ENCODE data around the gene LRIG2. TPM values are rescaled to one million over a fixed set of nuclear protein-coding genes. Genes with fewer than 3 reads are reported as not detected.

The LRIG2 gene
- total RNA-seq, 1 donor from 2014 or later, result 17.9 TPM

DNA sequence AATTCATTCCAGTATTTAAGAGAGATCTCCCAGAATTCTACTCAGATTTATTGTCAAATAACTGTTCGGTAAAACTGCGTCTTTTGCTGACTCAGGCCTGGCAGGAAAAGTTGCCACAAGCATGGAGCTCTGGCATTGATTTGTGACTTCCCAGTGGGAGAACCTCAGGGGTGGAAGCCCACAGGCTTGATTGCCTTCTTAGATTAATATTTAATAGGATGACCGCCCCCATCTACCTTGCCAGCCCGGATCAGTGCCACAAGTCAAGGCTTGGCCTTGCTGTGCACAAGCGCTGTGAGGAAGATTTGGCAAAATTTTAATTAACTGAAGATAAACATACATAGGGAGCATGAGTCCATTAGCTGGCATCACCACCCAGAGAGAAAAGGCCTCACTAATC is 93.5 kb downstream of the LRIG2 start:
- Mint-ChIP-seq H3K27me3 (ENCODE audit: low read depth) (no peaks in the 10 kb centered on the region), H3K27ac (ENCODE audit: unreplicated experiment) (no peak overlapping the region), H3K9me3 (no peaks in the 10 kb centered on the region), H3K4me1 (no peaks in the 10 kb centered on the region), H3K36me3 (ENCODE audit: low read depth) (no peaks in the 10 kb centered on the region), H3K4me3 (no peak overlapping the region)
- TF ChIP-seq, protein P1, sequence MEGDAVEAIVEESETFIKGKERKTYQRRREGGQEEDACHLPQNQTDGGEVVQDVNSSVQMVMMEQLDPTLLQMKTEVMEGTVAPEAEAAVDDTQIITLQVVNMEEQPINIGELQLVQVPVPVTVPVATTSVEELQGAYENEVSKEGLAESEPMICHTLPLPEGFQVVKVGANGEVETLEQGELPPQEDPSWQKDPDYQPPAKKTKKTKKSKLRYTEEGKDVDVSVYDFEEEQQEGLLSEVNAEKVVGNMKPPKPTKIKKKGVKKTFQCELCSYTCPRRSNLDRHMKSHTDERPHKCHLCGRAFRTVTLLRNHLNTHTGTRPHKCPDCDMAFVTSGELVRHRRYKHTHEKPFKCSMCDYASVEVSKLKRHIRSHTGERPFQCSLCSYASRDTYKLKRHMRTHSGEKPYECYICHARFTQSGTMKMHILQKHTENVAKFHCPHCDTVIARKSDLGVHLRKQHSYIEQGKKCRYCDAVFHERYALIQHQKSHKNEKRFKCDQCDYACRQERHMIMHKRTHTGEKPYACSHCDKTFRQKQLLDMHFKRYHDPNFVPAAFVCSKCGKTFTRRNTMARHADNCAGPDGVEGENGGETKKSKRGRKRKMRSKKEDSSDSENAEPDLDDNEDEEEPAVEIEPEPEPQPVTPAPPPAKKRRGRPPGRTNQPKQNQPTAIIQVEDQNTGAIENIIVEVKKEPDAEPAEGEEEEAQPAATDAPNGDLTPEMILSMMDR (conservative IDR thresholded peaks at IDR 0.05), result no peak
- no peak for DNase-seq (ENCODE audit: low read depth, low spot score)

DNA sequence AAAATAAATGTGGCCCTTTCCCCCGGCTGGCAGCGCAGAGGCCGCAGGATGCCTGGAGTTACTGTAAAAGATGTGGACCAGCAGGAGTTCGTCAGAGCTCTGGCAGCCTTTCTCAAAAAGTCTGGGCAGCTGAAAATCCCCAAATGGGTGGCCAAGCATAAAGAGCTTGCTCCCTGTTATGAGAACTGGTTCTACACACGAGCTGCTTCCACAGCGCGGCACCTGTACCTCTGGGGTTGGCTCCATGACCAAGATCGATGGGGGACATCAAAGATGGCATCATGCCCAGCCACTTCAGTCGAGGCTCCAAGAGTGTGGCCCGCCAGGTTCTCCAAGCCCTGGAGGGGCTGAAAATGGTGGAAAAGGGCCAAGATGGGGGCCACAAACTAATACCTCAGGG is 95.9 kb downstream of the LRIG2 start:
- no peak for DNase-seq (ENCODE audit: low read depth, low spot score)
- TF ChIP-seq, protein P1 (conservative IDR thresholded peaks at IDR 0.05), result no peak
- Mint-ChIP-seq H3K36me3 (ENCODE audit: low read depth) (peaks cover 5% of the 10 kb centered on the region), H3K9me3 (peaks cover 4% of the 10 kb centered on the region), H3K27me3 (ENCODE audit: low read depth) (no peaks in the 10 kb centered on the region), H3K27ac (ENCODE audit: unreplicated experiment) (no peak overlapping the region), H3K4me3 (no peak overlapping the region), H3K4me1 (no peaks in the 10 kb centered on the region)

DNA sequence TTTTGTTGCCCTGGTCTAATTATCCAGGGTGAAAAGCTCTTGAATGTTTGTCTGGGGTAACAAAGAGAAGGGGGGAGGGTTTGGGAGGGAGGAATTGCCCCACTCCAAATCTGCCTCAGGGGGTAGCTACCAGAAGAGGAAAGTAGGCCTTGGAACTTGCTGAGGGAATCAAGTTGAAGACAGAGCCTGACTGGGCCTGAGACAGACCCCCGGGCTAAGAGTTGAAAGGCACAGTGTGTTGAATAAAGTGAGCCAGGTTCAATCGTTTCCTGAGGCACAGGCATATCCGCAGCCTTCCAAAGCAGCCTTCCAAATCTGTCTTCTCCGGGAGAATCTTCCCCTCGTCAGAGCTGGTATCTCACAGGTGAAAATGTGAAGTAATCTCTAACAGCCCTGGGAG is 96.6 kb downstream of the LRIG2 start:
- H3K4me3 Mint-ChIP-seq, result no peak overlapping the region
- peaks cover 5% of the 10 kb centered on the region for H3K36me3 Mint-ChIP-seq (ENCODE audit: low read depth)
- no peaks in the 10 kb centered on the region for H3K27me3 Mint-ChIP-seq (ENCODE audit: low read depth)
- H3K4me1 Mint-ChIP-seq, result no peaks in the 10 kb centered on the region
- H3K9me3 Mint-ChIP-seq, result peaks cover 4% of the 10 kb centered on the region
- no peak for DNase-seq (ENCODE audit: low read depth, low spot score)
- TF ChIP-seq, protein P1 (conservative IDR thresholded peaks at IDR 0.05), result no peak
- H3K27ac Mint-ChIP-seq (ENCODE audit: unreplicated experiment), result no peak overlapping the region

DNA sequence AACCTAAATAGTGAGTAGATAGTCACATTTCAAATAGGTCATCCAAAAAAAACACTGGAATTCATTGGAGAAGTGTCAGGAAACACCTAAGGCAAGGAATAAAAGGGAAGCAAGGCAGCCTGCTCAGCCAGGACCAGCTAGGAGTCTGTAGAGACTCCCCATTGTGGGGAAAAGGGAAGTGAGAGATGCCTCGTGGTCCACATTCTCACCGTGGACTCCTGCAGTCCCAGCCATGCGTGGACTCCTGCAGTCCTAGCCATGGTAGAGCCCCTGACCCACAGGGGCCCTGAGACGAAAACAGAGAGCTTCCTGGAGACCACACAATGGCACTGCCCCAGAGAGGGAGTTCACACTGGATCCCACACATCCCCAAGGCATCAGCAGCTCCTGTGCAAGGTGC is 97.5 kb downstream of the LRIG2 start:
- H3K9me3 Mint-ChIP-seq, result peaks cover 4% of the 10 kb centered on the region
- no peak overlapping the region for H3K4me3 Mint-ChIP-seq
- DNase-seq (ENCODE audit: low read depth, low spot score), result no peak
- peaks cover 5% of the 10 kb centered on the region for H3K36me3 Mint-ChIP-seq (ENCODE audit: low read depth)
- no peak overlapping the region for H3K27ac Mint-ChIP-seq (ENCODE audit: unreplicated experiment)
- TF ChIP-seq, protein P1 (conservative IDR thresholded peaks at IDR 0.05), result no peak
- no peaks in the 10 kb centered on the region for H3K27me3 Mint-ChIP-seq (ENCODE audit: low read depth)
- H3K4me1 Mint-ChIP-seq, result no peaks in the 10 kb centered on the region

DNA sequence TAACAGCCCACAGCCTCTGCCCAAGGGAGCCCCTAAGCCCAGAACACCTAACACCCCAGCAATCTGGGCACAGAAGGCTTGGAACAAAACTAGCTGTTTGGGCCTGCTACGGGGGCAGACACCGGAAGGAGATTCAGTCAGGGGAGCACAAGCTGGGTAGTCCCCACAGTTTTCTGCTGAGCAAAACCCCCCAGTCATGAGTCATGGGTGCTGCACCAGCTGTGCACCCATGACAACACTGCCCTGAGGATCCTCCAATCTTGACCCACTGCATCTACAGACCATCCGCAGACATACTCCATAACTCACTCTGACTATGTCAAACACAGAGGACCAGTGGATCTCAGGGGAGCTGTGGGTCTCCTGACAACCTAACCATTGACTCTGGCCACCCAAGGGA is 105.1 kb downstream of the LRIG2 start:
- Mint-ChIP-seq H3K4me1 (peaks cover 4% of the 10 kb centered on the region), H3K9me3 (peaks cover 9% of the 10 kb centered on the region), H3K27ac (ENCODE audit: unreplicated experiment) (no peak overlapping the region), H3K4me3 (no peak overlapping the region), H3K36me3 (ENCODE audit: low read depth) (peaks cover 5% of the 10 kb centered on the region), H3K27me3 (ENCODE audit: low read depth) (peaks cover 8% of the 10 kb centered on the region)
- DNase-seq (ENCODE audit: low read depth, low spot score), result no peak
- TF ChIP-seq, protein P1 (conservative IDR thresholded peaks at IDR 0.05), result no peak

DNA sequence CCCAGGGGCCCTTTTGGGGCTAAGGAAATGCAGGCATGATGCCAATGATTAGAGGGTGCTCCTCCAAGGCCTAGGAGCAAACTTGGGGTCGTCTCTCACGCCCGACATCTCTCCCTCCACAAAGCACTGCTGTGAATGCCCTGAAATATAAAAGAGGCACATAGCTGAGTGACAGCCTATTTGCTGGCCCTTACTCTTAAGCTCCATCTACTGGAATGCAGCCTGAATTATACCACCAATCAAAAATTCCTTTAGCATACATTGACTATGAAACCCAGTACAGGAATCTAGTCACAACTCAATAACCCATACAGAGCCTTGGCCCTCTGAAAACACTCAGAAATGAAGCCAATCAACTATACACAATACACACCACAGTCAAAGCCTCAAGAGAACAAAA is 105.5 kb downstream of the LRIG2 start:
- Mint-ChIP-seq H3K27me3 (ENCODE audit: low read depth) (peaks cover 10% of the 10 kb centered on the region), H3K4me1 (peaks cover 4% of the 10 kb centered on the region), H3K4me3 (no peak overlapping the region), H3K9me3 (peaks cover 12% of the 10 kb centered on the region), H3K27ac (ENCODE audit: unreplicated experiment) (no peak overlapping the region), H3K36me3 (ENCODE audit: low read depth) (peaks cover 3% of the 10 kb centered on the region)
- DNase-seq (ENCODE audit: low read depth, low spot score), result no peak
- TF ChIP-seq, protein P1 (conservative IDR thresholded peaks at IDR 0.05), result no peak
